Left lobe of liver (tissue), 2 donors: Measurements from ENCODE around the gene CYP46A1. TPM values are rescaled to one million over a fixed set of nuclear protein-coding genes. Genes with fewer than 3 reads are reported as not detected.
A peak's percentile ranks its signal among the peaks of the same experiment; 100 is the strongest.

Experiments
- ATAC-seq: fragments of 200-7000 bp; cut with Tn5 transposase; one replicate; pipeline ENCODE4 v1.9.1; 2020; ENCODE audit warnings: mild to moderate bottlenecking, moderate library complexity
- DNase-seq: peaks from one replicate; pipeline ENCODE4 v3.0.0-alpha.2; 2020; ENCODE audit warnings: low spot score
- total RNA-seq: library from RNA; stranded (reverse); gene quantifications from one replicate; pipeline ENCODE4 v1.2.1, GENCODE V29; 2021
- donor health status: DM: no; HTN: no; CAD: no; lungs with moderate emphysema.
- donor health status: DM: no; HTN: yes; CAD: no.

Gene CYP46A1
- total RNA-seq, 1 donor from 2014 or later: 1.5 TPM

- peak; percentile 24 for DNase-seq
Measured at GRCh38 chr14:99707420-99707819, 23.3 kb downstream of the CYP46A1 start.

GRCh38 chr14:99707921-99708320 lies 23.8 kb downstream of the CYP46A1 start:
- no peak for ATAC-seq
- DNase-seq: peak; percentile 18

More at GRCh38 chr14:99707420-99707819, 23.3 kb downstream of the CYP46A1 start:
- ATAC-seq: no peak

DNA sequence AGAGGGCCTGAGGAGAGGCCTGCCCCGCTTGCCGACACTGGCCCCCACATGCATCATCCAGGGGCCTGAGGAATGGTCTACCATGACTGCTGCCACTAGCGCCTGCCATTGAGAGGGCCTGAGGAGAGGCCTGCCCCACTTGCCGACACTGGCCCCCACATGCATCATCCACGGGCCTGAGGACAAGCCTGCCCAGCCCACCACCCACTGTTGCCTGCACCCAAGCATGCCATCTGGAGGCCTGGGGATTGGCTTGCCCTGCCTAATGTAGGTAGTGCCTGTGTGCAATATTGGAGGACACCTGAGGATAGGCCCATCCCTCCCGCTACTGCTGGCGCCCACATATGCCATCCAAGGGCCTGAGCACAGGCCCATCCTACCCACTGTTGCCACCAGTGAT lies 24.4 kb downstream of the CYP46A1 start:
- ATAC-seq (no peak), DNase-seq (peak; percentile 16)

DNA sequence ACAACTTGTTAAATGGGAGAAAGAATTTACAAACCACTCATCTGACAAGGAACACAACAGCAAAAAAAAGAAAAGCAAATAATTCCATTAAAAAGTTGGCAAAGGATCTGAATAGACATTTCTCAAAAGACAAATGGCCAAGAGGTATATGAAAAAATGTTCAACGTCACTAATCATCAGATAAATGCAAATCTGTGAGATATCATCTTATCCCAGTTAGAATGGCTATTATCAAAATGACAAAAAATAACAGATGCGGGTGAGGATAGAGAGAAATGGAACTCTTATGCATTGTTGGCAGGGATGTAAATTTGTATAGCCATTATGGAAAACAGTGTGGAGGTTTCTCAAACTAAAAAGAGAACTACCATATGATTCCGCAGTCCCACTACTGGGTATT lies 29.9 kb downstream of the CYP46A1 start:
- ATAC-seq (no peak), DNase-seq (no peak)

DNA sequence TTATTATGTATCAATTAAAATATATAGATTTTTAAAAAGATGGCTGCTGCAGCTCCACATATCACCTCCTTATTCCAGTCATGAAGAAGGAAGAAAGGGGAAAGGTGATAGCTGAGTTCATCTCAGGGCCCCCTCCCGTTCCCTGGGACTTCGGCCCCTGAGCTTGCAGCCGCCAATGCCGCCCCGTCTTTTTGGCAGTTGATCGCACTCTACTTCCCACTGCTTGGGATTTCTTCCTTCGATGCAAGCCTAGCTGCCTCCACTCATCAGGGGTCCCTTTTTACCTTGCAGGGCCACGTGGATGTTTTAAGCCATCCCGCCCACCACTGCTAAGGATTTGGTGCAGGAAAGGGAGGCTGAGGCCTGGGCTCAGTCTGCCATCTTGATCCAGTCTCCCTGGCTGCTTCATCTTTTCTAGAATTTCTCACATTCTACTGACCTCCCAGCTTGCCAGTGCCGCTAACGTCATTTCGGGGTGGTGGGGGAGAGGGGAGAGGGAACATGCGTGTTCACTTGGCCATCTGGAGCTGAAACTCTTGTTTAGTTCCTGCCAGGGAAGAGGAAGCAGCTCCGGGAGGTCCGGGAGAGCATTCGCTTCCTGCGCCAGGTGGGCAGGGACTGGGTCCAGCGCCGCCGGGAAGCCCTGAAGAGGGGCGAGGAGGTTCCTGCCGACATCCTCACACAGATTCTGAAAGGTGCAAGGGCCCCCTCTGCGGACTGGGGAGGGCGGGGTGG lies 31.3 kb downstream of the CYP46A1 start:
- DNase-seq (peak; percentile 36), ATAC-seq (no peak)

DNA sequence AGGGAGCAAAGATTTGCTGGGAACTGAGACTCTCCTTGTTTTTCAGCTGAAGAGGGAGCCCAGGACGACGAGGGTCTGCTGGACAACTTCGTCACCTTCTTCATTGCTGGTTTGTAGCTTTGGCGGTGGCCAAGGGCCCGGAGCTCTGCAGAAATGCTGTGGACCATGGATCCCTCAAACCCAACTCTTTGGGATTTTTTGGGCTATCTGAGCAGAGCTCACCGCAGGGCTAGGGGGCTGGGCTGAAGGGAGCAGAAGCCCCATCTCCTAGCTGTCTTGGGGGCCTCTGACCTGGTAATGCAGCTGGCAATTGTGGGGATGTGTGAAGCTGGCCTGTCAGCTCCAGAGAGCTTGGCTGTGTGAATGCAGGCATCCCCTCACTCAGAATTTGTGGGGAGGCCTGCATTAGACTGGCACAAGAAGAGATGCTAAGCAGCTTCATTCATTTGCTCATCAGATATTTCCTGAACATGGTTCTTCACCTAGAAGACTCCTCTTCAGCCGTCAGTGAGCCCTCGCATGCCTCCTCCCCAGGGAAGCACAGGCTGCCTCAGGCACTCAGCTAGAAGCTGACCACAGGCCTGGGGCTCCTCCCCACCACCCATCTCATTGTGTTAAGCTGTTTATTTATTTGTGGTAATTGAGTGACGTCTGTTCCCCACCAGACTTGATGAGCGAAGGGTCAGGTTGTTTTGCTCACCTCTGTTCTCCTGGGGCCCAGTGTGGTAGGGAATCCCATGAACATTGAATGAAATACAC lies 32.2 kb downstream of the CYP46A1 start:
- ATAC-seq: no peak

DNA sequence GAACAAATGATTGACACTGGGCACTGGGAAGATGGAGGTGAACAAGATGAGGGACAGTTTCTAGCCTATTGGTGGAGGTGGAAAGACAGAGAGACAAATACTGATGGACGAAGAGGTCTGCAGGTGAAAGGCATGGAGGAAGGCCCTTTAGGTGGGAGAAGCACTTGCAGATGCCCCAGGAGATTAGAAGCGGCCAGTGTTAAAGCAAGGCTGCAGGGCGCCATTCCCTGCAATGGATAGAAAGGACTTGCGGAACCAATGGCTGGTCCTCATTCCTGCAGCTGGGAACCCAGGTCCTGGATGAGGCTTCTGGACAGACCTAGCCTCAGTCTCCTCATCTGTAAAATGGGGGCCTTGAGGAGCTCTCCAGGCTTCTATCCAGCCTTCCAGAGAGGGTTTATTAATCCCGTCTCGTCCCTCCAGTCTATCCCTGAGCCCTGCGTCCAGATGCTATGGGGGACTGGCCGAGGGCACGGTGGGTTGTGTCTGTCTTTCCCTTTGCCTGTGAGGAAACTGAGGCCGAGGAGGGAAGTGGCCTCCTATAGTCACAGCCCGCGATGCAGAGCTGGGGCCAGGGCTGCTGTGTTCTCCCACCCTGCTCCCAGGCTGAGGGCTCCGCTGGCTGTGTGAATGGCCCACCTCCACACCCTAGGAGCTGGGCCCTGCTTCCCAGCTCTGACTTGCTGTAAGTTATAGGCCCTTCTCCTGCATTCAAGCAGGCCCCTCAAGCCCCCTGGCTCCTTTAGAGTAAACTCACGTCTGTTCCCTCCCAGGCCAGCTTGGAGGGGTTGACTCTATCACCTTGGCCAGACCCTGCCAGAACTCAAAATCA lies 33.0 kb downstream of the CYP46A1 start:
- peak; percentile 24 for DNase-seq
- ATAC-seq: no peak

More for the DNA sequence above, 32.2 kb downstream of the CYP46A1 start:
- peak; percentile 18 for DNase-seq

- ATAC-seq (no peak), DNase-seq (peak; percentile 15)
Measured at GRCh38 chr14:99717682-99718013, 33.5 kb downstream of the CYP46A1 start.

GRCh38 chr14:99718031-99718810 lies 34.1 kb downstream of the CYP46A1 start:
- DNase-seq: peak; percentile 34
- ATAC-seq: no peak

- peak; percentile 0 for DNase-seq
- ATAC-seq: no peak
Measured at GRCh38 chr14:99718811-99719192, 34.7 kb downstream of the CYP46A1 start.

DNA sequence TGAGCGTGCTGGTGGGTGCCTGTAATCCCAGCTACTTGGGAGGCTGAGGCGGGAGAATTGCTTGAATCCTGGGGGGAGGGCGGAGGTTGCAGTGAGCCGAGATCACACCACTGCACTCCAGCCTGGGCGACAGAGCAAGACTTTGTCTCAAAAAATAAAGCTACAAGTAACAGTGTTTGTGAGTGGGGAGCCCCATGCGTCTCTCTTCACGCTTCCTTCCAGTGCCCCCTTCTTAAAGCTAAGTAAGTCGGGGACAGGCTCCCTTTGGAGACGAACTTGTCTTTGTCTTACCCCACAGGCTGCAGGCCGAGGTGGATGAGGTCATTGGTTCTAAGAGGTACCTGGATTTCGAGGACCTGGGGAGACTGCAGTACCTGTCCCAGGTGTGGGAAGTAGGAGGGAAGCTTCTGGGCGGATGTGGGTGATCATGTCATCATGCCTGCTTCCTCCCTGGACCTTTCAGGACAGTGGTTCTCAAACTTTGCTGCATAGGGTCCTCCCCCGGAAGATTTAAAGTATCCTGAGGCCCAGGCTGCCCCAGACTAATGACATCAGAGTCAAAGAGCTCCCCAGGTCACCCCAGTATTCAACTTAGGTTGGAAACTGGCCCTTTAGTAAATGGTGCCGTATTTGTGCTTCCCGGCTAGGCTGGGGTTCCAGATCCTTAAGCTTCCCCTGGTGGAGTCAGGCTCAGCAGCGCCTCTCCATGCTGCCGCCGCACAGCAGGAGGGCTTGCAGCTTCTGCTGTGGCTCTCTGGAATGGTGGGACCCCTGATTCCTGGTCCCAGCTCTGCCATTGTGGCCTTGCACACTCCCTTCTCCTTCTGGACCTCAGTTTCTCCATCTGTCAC lies 37.1 kb downstream of the CYP46A1 start:
- peak; percentile 18 for DNase-seq
- no peak for ATAC-seq

- ATAC-seq (no peak), DNase-seq (peak; percentile 33)
Measured at GRCh38 chr14:99721792-99722516, 37.9 kb downstream of the CYP46A1 start.

DNA sequence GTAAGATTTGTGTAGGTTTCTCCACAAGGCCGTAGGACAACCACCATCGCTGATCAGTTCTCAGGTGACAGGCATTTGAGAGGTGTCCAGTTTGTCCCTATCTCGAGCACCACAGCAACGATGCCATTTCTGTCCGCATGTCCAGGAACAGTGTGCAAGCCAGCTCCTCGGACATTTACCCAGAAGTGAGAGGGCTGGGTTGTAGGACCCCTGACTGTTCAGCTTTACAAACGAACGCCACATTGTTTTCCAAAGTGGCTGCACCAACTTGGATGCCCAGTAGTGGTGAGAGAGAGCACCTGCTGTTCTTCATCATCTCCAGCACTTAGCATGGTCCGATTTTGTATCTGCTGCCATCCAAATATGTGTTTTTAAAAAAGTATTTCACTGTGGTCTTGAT lies 38.6 kb downstream of the CYP46A1 start:
- DNase-seq (peak; percentile 15), ATAC-seq (no peak)

DNA sequence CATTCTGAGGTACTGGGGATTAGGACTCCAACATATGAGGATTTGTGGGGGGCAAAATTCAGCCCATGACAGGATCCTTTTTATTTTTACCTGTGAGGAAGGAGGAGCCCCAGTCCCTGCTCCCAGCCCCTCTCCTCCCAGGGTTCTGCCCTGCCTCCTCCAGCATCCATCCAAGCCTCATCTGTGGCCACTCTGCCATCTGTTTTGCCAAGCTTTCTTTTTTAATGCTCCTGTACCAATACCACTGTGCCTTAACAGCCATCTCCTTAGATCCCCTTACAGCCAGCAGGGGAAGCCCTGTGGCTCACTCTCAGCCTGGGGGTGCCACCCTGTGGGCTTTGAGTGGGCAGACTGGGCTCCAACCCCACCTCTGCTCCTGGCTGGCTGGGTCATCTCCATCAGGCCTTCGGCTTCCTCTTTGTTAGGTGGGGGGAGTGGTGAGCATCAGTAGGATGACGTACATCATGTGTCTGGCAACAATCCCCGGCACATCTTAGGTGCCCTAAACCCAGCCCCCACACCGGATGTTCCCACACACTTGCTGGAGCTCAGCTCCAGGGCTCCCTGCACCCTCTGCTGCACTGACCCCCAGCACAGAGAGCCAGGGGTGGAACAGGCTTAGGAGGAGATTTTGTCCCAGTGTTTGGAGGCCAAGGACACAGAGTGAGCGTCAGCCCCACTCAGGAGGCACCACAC lies 40.2 kb downstream of the CYP46A1 start:
- no peak for ATAC-seq
- peak; percentile 23 for DNase-seq

DNA sequence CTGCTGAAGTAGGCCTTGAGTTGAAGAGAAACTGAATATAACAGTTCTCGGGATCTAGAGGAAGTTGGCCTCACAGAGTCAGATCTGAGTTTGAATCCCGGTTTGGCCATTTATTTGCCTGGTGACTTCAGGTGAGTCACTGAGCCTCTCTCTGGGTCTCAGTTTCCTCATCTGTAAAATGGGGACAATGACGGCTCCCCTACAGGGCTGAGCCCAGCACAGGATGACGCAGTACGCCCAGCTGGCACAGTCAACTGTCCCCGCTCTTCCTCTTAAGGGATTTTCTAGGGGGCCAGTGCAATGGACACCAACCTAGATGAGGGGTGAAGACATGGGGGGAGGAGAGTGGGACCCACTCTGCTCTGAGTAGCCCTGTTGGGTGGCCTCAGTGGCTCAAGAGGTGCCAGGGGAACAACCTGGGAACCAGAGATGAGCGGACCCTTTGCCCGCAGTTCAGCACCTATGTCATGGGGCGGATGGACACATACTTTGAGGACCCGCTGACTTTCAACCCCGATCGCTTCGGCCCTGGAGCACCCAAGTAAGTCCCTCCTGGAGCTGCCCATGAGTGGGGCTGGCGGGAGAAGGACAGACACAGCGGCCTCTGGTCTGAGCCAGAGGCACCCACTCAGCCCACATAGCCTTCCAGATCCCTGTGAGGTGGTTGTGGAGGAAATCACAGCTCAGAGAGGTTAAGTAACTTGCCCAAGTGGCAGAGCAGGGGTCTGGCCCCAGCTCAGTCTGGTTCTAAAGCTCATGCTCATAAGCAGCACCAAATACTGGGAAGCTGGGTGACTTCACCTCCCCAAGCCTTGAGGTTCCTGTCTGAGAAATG lies 41.1 kb downstream of the CYP46A1 start:
- DNase-seq: peak; percentile 33
- ATAC-seq: no peak

DNA sequence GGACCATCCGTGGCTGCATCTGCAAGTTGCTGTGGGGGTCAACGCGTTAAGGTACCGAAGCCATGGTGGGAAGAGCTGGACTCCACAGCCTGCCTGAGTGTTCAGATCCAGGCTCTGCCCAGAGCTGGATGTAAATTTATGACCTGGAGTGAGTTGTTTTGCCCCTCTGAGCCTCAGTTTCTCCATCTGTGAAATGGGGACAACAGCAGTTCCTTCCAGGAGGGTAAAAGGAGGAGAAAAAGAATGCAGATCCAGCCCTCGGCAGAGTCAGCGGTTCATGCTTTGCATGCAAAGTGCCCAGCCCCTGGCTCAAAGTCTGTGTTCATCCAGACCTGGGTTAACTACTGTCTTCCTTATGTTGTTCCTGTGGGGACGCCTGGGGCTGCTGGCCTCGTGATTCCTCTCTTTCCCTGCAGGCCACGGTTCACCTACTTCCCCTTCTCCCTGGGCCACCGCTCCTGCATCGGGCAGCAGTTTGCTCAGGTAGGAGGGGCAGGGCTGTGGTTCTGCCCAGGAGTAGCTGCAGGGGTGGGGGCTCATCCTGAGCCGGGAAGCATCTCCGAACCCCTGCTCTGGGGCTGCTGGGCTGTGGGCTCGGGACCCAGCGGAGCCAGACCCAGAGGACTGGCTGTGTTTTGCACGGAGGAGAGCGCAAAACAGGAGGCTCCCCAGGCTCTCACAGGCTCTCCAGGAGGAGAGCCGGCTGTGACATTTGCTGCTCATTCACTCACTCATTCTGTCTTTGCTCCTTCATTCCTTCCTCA lies 41.9 kb downstream of the CYP46A1 start:
- ATAC-seq: no peak
- DNase-seq: peak; percentile 36
